Measurements from ENCODE around the gene DSCAML1. TPM values are rescaled to one million over a fixed set of nuclear protein-coding genes. Genes with fewer than 3 reads are reported as not detected.

DSCAML1 gene
- total RNA-seq, 1 donor from 2014 or later: 0.45 TPM

DNA sequence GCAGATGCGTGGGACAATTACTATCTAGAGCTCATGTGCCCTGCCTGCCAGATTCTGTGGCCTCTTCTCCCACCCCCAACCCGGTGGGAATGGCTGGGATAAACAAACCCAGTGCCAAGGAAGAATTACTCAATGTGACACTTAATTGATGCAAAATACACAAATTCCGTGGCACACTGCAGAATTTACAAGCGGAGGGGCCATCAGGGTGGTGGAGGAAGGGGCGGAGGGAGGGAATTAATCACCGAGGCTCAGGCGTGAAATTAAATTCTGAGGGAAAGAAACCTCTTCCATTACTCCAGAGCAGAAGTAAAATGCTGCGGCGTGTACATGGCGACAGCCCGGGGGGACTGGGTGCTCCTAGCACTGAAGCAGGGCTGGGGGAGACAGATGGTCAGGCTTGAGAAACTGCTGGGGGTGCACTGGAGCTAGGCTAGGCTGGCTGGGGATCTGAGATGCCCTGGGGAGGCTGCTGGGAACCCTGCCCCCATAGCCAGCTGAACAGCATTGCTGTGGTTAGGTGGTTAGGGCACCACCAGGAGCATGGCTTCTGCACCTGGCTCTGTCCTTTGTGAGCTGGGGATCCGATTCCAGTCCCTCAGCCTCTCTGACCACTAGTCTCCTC, 268.8 kb downstream of the DSCAML1 start:
- no peak for DNase-seq (ENCODE audit: low spot score)

DNA sequence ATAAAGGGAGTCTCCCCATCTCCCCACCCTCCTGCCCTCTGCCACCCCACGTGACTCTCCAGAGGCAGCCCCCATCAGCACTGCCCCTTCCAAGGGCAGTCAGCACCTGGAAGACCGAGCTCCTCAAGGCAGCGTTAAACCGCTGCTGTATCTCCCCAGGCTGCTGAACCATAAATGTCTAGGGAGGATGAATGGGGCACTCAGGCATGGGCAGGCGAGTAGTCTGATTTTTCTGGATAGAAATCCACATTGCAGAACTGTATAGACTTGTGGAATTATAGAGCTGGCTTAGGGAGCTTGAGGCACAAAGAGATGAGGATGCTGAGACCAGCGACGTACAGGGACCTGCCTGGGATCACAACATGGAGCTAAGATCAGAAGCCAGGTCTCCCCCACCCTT, 269.7 kb downstream of the DSCAML1 start:
- DNase-seq (ENCODE audit: low spot score): no peak

DNA sequence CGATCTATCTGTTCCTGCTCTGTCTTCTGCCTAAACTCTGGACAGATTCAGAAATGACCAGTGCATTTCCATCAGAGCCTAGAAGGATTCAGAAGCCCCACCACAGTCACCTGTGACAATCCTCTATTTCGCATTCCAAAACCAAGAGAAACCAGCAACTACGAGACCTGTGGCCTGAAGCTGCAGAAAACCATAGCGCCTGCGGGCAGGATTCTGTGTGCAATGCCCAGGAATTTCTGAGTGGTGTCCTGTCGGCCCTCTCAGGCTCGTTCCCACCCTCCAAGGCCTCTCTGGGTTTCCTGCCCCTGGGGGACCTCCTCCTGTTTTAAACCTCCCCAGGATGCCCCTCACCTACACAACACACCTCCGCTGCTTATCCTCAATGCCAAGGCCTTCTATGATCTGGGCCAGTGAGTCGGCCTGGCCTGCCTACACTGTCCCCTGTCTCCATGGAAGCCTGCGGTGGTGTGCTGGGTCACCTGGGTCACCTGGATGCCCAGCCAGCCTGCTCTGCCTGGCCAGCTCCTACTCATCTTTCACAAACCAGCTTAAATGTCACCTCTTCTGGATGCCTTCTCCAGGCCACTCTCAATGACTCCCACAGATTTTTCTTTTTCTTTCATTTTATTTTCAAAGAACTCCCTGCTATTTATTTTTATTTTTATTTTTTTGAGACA, 271.0 kb downstream of the DSCAML1 start:
- no peak for DNase-seq (ENCODE audit: low spot score)

DNA sequence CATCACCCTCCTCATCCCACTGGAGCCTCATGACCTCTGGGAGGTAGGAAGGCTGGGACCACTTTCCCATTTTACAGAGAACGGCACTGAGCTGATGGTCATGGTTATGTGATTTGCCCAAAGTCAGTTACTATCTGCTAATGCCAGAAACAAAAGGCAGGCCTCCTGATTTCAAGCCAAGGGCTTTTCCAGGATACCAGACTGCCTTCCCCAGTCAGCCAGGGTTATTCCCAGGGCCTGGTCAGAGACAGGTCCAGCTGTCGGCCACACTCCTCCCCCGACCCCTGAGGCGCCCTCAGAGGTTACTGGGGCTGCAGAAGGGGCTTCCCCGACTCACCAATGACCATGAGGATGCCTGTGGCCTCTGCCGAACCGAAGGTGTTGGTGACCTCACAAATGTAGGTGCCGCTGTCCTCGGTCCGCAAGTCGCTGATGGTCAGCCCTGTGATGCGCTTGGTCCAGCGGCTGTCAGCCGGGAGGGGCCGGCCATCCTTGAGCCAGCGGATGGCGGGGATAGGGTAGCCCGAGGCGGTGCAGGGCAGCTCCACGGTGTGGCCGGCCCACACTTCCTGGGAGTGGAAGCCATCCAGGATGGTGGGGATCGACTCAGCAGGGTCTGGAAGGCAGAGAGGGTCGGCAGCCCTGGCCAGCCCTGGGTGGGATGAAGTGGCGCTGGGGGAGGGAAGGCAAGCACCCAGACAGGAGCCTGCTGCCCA, 272.4 kb downstream of the DSCAML1 start:
- no peak for DNase-seq (ENCODE audit: low spot score)

DNA sequence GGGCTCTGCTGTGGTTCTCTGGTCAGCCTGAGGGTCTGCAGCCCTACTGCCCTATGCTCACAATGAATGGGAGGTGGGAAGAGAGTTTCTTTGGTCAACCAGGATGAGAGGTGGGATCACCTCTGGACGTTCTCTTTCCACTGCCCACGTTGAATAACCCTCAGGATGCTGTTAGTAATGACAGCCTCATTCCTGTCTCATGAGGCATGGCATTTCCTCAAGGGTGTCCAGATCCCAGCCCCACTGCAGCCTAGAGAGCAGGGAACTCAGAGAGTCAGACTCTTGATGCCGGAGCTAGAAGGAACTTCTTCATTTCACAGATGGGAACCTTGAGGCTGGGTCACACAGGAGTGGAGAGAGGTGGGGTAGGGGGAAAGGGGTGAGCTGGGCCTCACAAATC, 273.3 kb downstream of the DSCAML1 start:
- no peak for DNase-seq (ENCODE audit: low spot score)

DNA sequence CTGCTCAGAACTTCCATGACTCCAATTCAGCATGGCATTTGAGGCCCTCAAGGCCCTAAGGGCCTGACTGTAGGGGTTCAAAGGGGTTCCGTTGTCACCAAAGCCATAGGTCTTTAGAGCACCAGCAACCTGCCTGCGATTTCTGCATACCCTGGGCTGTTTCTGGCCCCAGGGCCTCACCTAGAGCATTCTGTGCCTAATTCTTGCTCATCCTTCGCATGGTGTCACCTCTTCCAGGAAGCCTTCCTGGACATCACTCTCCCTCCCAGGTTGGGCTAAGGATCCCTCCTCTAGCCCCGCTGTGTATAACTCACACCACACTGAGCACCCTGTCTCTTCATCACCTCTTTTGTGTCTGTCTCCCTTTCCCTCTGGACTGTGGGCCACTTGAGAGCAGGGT, 275.0 kb downstream of the DSCAML1 start:
- DNase-seq (ENCODE audit: low spot score): no peak

DNA sequence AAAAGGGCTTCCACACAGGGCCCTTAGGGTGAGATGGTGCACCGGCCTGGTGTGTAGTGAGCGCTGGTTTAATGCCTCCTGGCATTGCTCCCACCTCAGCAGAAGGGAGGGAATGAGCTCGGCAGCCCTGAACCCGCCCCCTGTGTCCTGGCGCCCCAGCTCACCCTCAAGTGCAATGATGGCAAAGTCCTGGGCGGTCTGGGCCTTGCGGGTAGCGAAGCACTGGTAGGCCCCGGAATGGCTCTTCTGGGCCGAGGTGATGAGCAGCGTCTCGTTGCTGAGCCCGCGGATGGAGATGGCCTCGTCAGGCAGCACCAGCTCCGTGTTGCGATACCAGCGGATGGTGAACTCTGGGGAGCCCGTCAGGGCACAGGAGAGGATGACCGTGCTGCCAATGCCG, 276.1 kb downstream of the DSCAML1 start:
- DNase-seq (ENCODE audit: low spot score): no peak

DNA sequence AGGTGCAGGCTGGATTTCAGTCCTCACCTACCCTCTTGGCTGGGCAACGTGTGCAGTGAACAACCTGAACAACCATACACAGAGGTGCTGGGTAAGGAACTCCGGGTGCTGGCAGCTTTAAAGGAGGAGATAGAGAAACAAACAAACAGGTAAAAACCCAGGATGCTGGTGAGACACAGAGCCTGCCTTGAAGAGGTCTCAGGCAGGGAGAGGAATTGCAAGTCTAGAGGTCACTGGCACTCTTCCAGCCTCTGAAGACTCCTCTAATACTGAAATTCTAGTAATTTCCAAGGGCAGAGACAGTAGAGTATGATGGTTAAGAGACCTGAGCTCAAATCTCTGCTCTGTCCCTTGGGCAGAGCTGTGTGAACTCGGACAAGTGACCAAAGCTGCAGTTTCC, 276.8 kb downstream of the DSCAML1 start:
- DNase-seq (ENCODE audit: low spot score): no peak

DNA sequence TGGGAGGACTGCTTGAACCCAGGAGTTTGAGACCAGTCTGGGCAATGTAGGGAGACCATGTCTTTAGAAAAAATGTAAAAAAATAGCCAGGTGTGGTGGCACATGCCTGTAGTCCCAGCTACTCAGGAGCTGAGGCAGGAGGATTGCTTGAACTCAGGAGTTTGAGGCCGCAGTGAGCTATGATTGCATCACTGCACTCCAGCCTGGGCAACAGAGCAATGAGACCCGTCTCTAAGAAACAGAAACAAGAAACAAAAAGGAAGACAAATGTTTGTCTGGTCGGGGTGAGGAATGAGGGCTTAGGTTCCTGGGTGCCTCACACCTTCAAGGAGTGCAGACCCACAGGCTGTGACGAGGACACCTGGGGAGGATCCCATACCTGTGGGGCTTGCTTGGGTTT, 277.4 kb downstream of the DSCAML1 start:
- DNase-seq (ENCODE audit: low spot score): no peak

DNA sequence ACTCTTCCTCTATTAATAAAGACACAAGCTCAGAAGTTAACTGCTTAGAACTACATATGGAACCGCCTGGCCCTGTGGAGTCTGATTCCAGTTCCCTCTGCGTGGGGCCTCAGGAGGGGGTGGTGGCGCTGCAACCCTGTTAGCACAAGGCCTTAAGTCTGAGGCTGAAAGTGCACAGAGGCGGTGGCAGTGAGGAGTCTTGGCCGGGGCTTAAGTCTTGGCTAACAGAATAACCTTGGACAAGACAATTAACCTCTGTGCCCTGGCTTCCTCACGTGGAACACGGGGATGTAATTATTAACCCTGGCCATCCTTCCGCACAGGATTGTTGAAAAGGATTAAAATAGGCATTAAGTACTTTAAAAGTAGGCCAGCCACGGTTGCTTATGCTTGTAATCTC, 277.8 kb downstream of the DSCAML1 start:
- DNase-seq (ENCODE audit: low spot score): no peak

DNA sequence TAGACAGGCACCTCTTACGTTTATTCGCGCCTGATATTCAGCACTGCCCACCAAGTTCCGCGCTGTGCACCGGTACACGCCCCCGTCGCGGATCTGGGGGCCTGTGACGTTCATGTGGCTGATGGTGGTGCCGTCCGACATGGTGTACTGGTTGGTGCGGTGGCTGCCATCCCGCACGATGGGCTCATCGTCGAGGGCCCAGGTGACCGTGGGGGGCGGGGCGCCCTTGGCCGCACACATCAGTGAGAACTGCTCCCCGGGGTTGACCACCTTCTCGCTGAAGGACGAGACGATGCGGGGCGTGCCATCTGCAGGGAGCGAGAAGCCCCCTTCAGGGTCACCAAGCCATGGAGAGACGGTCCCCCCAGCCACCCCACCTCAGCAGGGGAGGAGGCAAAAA, 278.6 kb downstream of the DSCAML1 start:
- no peak for DNase-seq (ENCODE audit: low spot score)

DNA sequence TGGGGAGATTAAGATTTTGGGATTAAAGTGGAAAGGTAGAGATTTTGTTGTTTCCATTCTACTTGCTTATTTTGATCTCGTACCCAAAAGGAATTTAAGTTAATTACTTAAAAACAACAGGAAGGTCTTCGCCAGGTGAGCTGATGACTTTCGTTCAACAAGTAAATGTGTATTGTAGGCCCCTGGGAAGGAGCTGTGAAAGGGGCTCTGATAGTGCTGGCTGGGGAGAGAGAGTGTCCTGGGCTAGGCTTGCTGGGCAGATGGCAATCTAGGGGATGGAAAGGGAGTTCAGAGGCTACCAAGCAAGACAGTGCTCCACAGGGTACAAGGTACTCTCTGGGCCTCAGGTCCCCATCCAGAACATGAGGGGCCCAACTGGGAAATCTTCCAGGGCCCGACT, 279.9 kb downstream of the DSCAML1 start:
- no peak for DNase-seq (ENCODE audit: low spot score)

DNA sequence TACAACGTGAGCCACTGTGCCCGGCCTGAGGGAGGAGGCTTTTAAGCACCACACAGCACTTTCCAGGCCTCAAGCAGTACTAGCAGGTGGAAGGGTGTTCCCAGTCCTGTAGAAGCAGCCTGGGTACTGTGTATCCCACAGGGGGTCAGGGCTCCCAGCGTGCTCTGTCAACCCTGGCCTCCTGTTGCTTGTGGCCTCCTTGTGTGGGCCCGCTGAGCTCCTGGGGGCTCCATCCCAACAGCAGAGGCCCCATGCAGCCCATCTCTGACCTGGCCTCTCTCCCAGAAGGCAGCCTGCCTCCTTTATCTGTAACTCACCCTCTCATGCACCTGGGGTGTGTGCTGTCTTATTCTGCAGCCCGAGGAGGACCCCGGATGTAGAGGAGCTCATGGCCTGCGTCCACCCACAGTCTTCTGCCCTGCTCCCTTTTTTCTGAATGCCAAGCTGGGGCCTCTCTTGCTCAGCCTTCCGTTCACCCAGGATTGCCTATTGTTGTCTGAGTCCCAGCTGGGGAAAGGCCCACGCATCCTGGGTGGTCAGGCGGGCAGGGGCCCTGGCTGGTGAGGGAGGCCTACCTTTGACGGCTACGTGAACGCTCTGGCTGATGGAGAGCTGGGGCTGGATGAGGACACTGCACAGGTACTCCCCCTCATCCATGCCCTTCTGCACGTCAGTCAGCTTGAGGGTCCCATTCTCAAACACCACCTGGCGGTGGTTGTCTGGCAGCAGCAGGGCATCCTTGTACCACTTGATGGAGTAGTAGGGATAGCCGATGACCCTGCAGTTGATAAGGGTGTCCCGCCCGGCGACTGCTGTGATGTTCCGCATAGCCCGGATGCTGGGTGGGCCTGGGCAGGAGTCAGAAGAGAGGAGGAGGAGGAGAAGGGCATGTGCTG, 280.9 kb downstream of the DSCAML1 start:
- no peak for DNase-seq (ENCODE audit: low spot score)

DNA sequence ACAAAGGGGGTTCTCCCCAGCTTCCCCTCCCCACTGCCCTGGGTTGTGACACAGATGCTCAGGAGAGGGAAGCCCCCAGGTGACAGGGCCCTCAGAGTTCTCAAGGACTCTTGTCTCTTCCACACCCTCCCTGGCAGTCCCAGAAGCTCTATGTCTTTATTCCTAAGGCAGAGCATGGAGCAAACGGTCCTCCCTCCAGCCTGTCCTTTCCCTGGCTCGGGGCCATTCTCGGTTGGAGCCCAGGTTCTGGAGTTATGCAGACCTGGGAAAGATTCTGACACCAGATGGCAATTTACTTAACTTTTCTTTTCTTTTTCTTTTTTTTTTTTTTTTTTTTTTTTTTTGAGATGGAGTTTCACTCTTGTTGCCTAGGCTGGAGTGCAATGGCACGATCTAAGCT, 282.8 kb downstream of the DSCAML1 start:
- DNase-seq (ENCODE audit: low spot score): no peak

DNA sequence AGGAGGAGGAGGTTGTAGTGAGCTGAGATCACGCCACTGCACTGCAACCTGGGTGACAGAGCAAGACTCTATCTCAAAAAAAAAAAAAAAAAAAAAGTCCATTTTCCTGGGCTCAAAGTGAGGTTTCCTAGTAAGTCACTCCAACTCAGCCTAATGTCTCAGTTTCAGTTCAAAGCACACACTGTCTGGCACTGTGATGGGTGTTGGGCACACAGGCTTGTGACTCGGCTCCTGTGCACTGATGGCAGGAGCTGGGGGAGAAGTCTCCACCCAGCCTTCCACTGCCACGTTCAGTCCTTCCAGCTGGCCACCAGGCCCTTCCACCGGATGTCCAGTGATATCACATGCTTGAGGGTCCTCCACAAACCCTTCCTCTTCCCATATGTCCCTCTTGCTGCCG, 283.4 kb downstream of the DSCAML1 start:
- DNase-seq (ENCODE audit: low spot score): no peak

DNA sequence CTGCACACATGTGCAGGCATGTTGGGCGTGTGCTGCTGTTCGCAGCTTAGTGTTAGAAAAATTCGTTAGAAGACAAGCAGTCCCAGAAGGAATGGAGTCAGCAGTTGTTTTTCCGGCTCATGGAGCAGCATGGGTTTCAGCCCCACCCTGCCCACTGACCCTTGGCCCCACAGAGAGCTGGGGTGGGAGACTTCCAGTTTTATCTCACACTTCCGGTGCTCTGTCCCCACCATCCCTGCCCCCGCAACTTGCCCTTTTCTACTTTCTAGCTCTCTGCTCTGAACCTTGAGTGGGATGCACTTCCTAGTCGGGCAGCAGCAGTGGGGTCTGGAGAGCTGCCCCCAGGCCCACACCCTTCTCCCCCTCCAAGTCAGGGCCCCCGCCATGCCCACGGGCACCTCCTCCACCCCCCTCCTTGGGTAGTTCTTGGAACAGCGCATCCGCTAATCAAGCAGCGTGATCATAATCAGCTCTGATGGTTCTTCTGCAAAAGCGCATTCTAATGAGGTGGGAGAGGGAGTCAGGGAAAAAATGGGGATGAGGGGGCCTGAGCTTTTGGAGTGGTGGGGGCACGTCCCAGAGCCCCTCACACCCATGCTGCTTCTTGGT, 285.0 kb downstream of the DSCAML1 start:
- DNase-seq (ENCODE audit: low spot score): no peak

DNA sequence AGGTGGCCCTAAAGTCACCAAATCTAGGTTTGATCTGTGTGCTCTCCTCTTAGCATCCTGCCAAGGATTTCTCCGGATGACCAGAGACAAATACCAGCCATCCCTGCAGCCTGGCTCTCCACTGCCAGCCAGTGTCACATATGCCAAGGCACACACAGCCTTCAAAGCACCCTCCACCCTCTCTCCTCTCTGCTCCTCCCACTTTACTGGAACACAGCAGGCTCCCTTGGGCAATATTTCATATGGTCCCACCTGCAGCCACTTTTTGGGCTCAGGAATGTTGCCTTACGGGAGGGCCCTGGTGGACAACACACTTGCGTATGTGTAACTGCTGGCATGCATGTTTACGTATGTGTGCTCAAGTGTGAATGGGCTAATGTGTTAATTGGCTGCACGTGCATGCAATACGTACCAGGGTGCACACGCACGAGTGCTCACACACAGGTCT, 285.5 kb downstream of the DSCAML1 start:
- DNase-seq (ENCODE audit: low spot score): no peak

DNA sequence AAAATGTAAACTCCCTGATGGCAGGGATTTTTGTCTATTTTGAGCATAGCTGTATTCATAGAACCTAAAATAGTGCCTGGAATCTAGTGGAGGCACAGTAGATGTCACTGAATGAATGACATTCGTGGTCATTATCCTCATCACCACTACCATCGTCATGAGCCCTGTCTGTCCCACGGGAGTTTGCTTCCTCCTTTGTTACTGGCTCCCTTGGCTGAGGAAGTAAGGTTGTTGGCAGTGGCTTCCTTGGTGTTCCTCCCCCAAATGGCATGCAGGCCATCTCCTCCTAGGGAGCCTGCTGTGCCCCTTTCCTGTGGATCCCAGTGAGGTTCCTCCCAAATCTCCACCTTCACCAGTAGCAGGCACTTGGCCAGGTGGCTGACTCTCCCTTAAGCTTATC, 286.4 kb downstream of the DSCAML1 start:
- DNase-seq (ENCODE audit: low spot score): no peak

DNA sequence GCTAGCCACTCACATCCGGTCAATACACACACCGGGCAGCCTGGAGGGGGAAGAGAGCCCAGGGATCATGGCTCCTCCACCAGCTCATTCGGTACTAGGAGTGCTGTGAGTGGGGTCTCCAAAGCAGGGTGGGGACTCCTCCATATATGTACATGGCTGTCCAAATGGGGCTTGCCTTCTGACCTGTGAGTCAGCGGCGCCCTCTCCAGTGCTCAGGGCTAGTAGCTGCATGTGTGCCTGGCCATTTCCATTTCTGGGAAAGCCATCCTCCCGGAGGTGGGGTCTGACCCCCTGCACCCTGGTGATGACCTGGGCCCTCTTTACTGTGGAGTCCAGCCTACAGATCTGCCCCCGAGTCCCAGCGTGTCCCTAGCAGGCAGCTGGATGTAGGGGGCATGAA, 287.5 kb downstream of the DSCAML1 start:
- no peak for DNase-seq (ENCODE audit: low spot score)

DNA sequence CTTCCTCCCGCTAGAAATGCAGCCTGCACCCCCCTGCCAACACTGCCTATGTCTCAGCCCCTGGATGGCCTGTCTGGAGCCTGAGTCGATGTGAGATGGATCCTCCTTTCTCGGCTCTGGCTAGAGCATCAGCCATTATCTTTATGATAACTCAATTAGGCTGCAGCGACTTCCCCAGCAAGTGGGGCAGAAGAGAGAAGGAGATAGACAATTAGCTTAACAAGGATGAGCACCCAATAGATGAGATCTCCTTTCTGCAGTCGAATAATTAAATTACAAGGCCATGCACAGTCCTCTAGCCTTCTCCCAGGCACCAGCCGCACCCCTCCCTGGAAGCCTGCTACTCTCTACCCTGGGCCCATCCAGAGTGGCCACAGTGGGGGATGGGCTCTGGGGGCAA, 290.0 kb downstream of the DSCAML1 start:
- DNase-seq (ENCODE audit: low spot score): no peak

DNA sequence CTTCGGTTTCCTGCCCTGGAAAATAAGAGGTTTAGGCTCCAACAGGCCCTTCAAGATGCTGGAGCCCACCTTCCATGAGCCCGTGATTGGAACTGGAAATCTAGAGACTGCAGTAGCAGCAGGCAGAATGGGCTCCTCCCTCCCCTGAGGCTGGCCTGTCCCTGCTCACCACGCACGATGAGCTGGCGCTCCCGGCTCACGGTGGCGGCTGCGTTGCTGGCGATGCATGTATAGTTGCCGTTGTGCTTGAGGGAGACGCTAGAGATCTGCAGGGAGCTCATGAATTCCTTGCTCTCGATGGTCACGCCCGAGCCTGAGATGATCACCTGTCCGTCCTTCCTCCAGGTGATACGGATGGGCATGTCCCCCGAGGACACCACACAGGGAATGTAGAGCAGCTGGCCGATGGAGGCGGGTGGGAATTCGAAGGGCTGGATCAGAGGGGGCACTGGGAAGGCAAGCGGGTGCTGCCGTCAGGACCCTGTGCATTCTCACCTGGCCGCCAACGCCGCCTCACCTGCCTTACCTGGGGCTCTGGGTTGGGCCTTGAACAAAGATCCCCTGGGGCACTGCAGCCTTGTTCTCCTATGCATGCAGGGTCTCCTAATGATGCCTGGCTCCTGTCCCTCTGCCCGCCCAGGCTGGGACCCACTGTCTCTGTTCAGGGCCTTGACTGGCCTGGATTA, 291.6 kb downstream of the DSCAML1 start:
- no peak for DNase-seq (ENCODE audit: low spot score)
